Stimulated activated CD4-positive, alpha-beta T cell treated with anti-CD3 and anti-CD28 coated beads, TNF-alpha, amount 100 ng/mL, for 48 hours (primary cell): ENCODE data around the gene SLC47A2.

ENCODE experiments used
- DNase-seq, 3 donors: peaks; one replicate each; pipeline ENCODE4 v3.0.0-alpha.2; 2020; ENCODE audit warnings: low read depth in 3 of 3

The SLC47A2 gene

GRCh38 chr17:19747829-19748806 lies 31.7 kb upstream of the SLC47A2 start, which contains the start of gene ALDH3A1:
ALDH3A1 (minus strand) TSS chr17:19748298; CDS start chr17:19745129, 3,169 bp downstream.
- DNase-seq: no peak

GRCh38 chr17:19747159-19747719 lies 30.9 kb upstream of the SLC47A2 start:
- no peak for DNase-seq

GRCh38 chr17:19746517-19746916 lies 30.1 kb upstream of the SLC47A2 start:
- no peak for DNase-seq

GRCh38 chr17:19744922-19745757 lies 28.8 kb upstream of the SLC47A2 start:
- peak; percentile 72 to 84 (median 77) for DNase-seq

GRCh38 chr17:19744492-19744891 lies 28.1 kb upstream of the SLC47A2 start:
- no peak for DNase-seq

GRCh38 chr17:19743101-19744100 lies 27.0 kb upstream of the SLC47A2 start:
- DNase-seq: no peak

GRCh38 chr17:19742495-19742894 lies 26.1 kb upstream of the SLC47A2 start:
- DNase-seq: no peak

GRCh38 chr17:19741832-19742457 lies 25.6 kb upstream of the SLC47A2 start:
- DNase-seq: no peak

GRCh38 chr17:19740933-19741332 lies 24.5 kb upstream of the SLC47A2 start:
- DNase-seq: no peak

- DNase-seq: no peak
Measured at GRCh38 chr17:19739241-19740201, 23.1 kb upstream of the SLC47A2 start.

- DNase-seq: no peak
Measured at GRCh38 chr17:19738757-19739156, 22.4 kb upstream of the SLC47A2 start.

GRCh38 chr17:19738073-19738449 lies 21.7 kb upstream of the SLC47A2 start:
- DNase-seq: no peak

- no peak for DNase-seq
Measured at GRCh38 chr17:19737305-19738072, 21.1 kb upstream of the SLC47A2 start.

- no peak for DNase-seq
Measured at GRCh38 chr17:19736071-19736470, 19.7 kb upstream of the SLC47A2 start.

- DNase-seq: no peak
Measured at GRCh38 chr17:19733953-19734526, 17.7 kb upstream of the SLC47A2 start.

- no peak for DNase-seq
Measured at GRCh38 chr17:19731626-19732025, 15.2 kb upstream of the SLC47A2 start.

- no peak for DNase-seq
Measured at GRCh38 chr17:19730843-19731242, 14.5 kb upstream of the SLC47A2 start.

GRCh38 chr17:19729900-19730299 lies 13.5 kb upstream of the SLC47A2 start:
- DNase-seq: no peak
